RPMI8226 (cell line): Measurements from ENCODE around the gene TSSC4.

Experiments
- DNase-seq: peaks from one replicate; pipeline ENCODE4 v3.0.0-alpha.2; 2015

TSSC4 gene

DNA sequence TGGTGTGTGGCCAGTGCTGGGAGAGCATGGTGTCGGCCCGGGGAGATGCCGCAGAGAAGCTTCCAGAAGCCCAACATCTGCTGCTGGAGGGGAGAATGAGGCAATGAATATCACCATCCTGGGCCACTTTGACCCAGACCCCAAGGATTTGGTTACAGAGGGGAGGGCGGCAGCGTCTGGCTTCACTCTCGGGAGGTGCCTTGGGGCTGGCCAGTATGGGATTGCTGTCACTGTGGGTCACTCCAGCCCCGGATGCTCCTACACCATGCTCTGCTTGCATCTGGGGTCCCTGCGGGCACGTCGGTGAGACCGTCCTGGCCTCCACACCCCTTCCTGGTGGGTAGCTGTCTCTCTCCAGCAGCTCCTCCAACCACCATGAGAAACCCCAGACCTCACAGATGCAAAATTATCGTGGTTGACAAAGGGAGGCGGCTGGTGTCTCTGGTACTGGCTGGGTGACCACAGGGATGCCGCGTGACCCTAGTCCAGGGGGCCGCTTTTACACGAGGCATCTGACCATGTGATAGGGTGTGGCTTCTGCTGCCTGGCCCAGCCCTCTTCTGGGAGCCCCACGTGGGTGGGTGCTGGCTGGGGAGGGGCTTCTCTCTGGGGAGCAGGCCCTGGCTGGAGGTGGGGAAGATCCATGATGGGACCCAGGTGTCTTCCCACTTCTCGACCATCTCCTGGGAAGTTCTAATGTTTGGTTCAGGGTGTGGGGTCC is 49.9 kb downstream of the TSSC4 start:
- no peak for DNase-seq

DNA sequence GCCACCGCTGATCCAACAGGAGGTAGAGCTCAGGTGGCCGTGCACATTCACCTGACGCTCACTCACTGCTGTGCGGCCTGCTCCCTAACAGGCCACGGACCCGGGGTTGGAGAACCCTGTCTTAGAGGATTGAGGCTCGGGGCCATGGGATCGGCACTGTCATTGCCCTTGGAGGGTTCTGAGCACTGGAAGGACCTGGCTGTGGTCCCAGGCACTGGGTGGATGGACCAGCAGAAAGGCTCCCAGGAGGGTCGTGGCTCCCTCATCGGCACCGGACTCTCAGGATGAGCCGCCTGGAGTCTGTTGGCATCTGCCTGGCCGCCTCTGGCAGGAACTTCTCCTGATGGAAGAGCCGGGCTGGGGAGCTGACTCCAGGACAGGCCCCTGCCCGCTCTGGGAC is 50.8 kb downstream of the TSSC4 start:
- DNase-seq = no peak

DNA sequence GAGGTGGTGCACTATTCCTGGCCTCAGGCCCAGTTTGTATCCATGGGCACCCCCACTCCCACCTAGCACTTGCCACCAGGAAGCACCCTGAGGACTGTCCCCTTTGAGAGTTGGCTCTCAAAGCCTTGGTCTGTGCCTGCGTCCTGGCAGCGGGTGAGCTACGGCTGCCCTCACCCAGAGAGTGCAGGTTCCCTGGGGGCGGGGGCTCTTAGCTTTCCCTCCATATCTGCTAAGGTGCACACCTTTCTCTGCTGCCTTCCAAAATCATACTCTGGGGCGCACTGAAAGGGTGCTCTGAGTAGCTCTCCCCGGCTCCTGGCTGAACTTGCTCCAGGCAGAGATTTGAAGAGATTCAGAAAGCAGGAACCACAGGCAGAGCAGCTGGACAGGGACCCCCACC is 51.4 kb downstream of the TSSC4 start:
- no peak for DNase-seq

DNA sequence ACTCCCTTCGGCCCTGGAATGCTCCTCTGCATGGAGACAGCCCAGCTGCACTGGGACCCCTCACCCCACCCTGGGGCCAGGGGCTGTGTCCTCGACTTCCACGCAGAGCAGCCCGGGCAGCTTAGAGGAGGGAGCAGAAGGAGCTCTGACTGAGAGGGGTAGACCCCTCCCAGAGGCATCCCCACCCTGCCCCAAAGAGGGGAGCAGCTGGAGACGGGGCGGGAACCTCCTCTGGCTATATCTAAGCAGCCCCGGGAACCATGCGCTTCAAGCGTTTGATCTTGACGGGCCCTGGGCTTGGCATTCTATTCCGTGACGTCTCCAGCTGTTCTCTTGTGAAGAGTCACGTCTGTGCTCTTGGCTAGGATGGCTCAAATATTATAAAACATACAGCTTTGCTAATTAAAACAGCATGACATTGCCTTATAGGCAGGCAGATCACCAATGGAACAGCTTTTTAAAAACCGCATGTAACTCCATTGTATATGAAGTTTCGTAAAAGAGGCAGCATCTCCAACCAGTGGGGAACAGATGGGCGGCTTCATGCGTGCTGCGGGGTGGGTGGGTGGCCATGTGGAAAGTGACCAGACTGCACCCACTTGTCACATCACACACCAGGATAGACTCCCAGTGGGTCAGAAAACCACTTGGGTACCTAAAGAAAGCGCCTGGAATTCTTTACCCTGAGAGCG is 51.9 kb downstream of the TSSC4 start:
- no peak for DNase-seq

DNA sequence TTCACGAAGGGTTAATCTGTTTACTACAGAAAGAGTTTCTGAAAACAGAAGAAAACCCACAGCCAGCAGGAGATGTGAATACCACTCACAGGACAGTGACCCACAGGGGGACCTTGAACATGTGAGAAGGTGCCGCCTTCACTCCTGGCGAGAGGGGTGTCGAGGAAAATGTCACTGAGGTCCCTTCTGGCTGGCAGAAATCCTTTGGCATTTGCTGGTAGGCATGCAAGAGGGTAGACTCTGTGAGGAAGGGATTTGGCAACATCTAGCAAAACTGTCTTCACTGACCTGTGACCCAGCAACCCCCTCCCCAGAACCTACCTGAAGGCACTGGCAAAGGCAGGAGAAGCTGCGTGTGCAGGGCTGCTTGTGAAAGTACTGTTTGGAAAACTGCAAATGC is 52.9 kb downstream of the TSSC4 start:
- no peak for DNase-seq
